ENCODE measurements around the gene PGAP3.
A peak's percentile ranks its signal among the peaks of the same experiment; 100 is the strongest.

PGAP3 gene

DNA sequence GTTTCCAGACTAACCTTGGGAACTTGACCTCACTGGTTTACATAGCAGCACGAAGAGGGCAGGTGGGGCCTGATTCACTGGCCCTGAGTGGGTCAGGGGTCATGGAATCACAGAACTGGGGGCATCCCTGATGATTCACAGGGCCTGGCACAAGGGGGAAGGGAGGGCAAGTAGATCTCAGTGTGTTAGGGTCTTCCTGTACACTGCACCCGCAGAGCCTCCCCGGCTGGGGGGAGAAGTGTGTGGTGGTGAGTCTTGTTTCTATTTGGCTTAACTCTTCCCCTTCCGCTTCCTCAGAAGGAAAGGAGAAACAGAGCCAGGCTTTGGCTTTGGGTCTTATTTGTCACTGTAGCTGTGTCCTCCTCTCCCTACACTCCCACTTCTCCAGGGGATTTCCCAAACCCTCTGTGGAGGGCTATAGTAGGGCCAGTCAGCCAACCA lies 47.2 kb downstream of the PGAP3 start:
- H3K9me3 ChIP-seq (ENCODE audit: control insufficient read depth, insufficient read depth, low read length): no peaks in the 10 kb centered on the region
- H3K9ac ChIP-seq (ENCODE audit: low read depth, low read length): no peak overlapping the region
- H3K4me1 ChIP-seq (ENCODE audit: insufficient read depth, low read length): peaks cover 31% of the 10 kb centered on the region
- H3K36me3 ChIP-seq (ENCODE audit: insufficient read depth, low read length): no peaks in the 10 kb centered on the region

DNA sequence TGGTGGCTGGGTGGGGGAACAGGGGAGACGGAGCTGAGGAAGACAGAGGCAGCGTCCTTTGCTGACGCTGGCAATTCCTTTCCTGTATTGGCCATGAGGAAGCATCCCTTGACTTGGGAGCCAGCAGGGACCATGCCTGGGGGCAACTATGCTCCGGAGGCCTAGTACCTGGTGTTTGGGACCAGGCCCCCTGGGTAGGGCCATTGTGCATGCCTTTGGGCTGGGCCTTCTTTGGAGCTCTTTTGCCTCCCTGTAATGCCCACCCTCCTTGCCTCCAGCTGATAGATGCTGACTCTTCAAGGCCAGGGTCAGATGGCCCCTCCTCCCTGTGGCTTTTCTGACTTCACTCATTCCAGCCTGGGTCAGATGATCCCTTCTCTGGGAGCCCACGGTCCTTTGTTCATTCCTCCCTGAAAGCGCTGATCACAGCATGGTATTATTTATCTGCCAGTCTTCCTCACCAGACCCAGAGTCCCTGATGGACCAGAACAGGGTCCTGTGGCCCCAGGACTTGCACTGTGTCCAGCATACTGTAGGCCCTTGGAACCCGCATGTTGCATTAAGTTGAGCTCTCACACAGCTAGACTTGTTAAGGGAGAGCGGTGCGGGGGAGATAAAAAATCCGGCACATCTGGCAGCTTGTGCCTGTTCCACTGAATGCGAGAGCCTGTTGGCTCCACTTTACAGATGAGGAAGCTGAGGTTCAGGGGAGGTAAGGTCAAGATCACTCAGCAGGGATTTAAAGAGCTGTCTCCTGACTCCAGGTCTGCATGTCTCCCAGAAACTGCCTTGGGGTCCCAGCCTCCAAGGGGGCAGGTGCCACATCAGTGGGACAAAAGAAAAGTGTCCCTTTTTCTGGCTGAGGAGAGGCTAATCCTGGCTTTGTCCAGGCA lies 48.0 kb downstream of the PGAP3 start:
- H3K9ac ChIP-seq (ENCODE audit: low read depth, low read length): no peak overlapping the region
- peaks cover 29% of the 10 kb centered on the region for H3K4me1 ChIP-seq (ENCODE audit: insufficient read depth, low read length)
- no peaks in the 10 kb centered on the region for H3K36me3 ChIP-seq (ENCODE audit: insufficient read depth, low read length)
- no peaks in the 10 kb centered on the region for H3K9me3 ChIP-seq (ENCODE audit: control insufficient read depth, insufficient read depth, low read length)

DNA sequence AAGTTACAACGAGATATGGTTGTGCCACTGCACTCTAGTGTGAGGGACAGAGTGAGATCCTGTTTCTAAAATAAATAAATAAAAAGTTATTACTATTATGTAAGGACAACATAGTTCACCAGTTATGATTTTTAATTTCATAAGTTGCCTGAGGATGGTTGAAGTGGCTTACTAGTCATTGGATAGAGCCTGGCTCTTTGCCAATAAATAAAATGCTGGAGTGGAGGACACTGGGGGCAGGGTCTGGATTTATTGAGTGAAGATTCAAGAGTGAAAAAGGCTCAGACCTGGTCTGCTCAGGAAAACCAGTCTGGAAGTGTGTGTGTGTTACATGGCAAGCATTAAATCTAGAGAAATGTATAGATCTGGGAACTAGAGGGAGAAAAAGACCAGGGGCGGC lies 48.8 kb downstream of the PGAP3 start:
- peaks cover 29% of the 10 kb centered on the region for H3K4me1 ChIP-seq (ENCODE audit: insufficient read depth, low read length)
- no peak overlapping the region for H3K9ac ChIP-seq (ENCODE audit: low read depth, low read length)
- no peaks in the 10 kb centered on the region for H3K36me3 ChIP-seq (ENCODE audit: insufficient read depth, low read length)
- H3K9me3 ChIP-seq (ENCODE audit: control insufficient read depth, insufficient read depth, low read length): no peaks in the 10 kb centered on the region

DNA sequence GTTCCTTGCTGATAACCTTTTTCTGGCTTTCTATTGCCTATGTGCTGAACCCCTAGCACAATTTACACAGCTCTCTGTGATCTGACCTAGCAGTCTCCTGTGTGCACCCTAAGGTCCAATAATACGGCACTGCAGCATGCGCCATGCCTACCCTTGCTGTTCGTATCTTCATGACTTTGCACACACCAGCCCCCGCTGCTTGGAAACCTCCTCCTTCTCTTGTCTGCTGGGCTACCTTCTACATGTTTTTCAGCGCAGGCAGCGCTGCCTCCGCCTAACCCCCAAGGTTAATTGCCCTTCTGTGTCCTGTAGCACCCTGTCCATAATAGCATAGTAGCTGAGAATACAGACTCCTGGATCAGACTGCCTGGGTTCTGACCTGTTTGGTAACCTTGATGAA lies 49.5 kb downstream of the PGAP3 start:
- no peak overlapping the region for H3K9ac ChIP-seq (ENCODE audit: low read depth, low read length)
- H3K4me1 ChIP-seq (ENCODE audit: insufficient read depth, low read length): peaks cover 27% of the 10 kb centered on the region
- H3K36me3 ChIP-seq (ENCODE audit: insufficient read depth, low read length): no peaks in the 10 kb centered on the region
- no peaks in the 10 kb centered on the region for H3K9me3 ChIP-seq (ENCODE audit: control insufficient read depth, insufficient read depth, low read length)

DNA sequence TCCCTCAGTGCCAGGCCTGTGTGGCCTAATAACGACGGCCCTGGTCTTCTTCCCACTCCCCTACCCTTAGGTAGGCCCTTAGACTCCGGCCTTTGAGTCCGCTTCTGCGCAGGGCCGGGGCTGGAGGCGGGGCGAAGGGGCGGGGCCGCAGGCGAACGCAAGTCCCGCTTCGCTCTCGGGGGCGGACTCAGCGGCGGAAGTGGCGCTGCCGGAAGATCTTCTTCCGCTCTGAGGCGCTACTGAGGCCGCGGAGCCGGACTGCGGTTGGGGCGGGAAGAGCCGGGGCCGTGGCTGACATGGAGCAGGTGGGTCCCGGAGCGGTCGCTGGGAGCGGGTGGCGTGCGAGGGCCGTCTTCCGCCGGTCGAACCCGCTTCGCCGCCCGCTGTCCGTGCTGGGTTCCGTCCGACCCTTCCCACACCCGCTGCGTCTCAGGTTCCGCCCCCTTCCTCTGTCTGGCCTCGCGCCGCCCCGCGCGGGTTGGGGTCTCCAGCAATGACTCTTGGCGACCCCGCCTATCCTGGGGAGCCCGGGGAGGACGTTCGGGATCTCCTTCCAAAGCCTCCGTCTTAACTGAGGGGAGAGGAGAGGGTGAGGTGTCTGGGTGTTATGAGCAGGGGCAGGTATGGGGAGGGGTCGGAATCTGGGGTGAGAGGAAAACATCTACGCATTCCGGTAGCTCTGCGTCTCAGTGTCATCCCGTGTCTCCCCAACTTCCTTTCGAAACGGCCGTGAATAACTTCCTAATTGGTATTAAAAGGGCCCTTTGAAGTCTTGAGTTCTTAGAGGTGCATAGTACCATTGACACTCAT lies 50.7 kb downstream of the PGAP3 start, which contains the start of gene STARD3:
TSS of gene STARD3 (plus strand) at position 218 of the 810 bp plus-strand sequence. CDS start 16,388 bp downstream, outside the sequence.
- Histone ChIP-seq H3K9ac (ENCODE audit: low read depth, low read length) (peak within 1 kb of the TSS; percentile 80), H3K9me3 (ENCODE audit: control insufficient read depth, insufficient read depth, low read length) (no peaks in the 10 kb centered on the region), H3K4me1 (ENCODE audit: insufficient read depth, low read length) (peaks cover 34% of the 10 kb centered on the region), H3K36me3 (ENCODE audit: insufficient read depth, low read length) (no peaks in the 10 kb centered on the region)

DNA sequence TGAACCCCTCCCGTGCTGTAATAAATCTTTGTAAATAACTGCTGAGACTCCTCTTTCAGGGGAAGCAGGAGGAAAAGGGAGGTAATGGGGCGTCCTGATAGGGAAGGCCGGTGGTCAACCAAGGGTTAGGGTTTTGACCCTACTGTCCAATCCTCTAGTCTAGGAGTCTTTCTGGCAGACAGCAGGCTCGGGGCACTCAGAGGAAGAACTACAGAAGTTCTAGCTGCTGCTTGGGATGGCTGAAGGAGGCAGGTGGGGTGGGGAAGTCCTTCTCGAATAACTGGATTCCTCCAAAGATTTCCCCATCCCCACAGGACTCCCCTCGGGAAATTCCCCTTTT lies 51.3 kb downstream of the PGAP3 start:
- H3K9ac ChIP-seq (ENCODE audit: low read depth, low read length): peak overlapping the region; percentile 80
- peaks cover 39% of the 10 kb centered on the region for H3K4me1 ChIP-seq (ENCODE audit: insufficient read depth, low read length)
- no peaks in the 10 kb centered on the region for H3K36me3 ChIP-seq (ENCODE audit: insufficient read depth, low read length)
- H3K9me3 ChIP-seq (ENCODE audit: control insufficient read depth, insufficient read depth, low read length): no peaks in the 10 kb centered on the region

DNA sequence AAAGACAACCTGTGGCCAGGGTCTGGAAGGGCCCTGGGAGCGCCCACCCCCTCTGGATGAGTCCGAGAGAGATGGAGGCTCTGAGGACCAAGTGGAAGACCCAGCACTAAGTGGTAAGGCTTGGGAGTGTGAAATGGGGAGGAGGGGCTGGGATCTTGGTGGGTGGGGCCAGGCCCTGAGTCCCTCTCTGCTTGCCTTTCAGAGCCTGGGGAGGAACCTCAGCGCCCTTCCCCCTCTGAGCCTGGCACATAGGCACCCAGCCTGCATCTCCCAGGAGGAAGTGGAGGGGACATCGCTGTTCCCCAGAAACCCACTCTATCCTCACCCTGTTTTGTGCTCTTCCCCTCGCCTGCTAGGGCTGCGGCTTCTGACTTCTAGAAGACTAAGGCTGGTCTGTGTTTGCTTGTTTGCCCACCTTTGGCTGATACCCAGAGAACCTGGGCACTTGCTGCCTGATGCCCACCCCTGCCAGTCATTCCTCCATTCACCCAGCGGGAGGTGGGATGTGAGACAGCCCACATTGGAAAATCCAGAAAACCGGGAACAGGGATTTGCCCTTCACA lies 52.2 kb downstream of the PGAP3 start:
- H3K36me3 ChIP-seq (ENCODE audit: insufficient read depth, low read length): no peaks in the 10 kb centered on the region
- H3K9ac ChIP-seq (ENCODE audit: low read depth, low read length): no peak overlapping the region
- H3K4me1 ChIP-seq (ENCODE audit: insufficient read depth, low read length): peaks cover 45% of the 10 kb centered on the region
- no peaks in the 10 kb centered on the region for H3K9me3 ChIP-seq (ENCODE audit: control insufficient read depth, insufficient read depth, low read length)

DNA sequence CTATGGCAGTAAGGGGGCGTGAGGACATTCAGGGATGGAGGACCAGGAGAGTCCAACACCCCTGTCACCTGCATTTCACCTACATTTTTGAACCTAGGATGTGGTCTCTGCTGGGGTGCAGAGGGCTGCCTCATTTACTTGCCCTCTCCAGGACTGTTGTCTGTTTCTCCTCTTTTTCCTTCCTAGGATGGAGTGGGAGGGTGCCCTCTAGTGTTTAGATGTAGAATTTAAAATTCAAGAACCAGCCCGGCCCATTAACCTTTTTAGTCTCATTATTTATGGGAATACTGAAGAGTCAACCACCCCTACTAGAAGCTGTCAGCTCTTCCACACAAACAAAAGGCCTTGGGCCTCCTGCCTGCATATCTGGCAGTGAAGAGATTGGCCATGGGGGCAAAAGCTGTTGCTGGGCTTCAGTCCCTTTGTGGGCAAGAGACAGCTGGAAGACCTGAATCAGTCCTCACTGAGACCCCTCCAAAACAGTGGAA lies 53.4 kb downstream of the PGAP3 start:
- Histone ChIP-seq H3K9ac (ENCODE audit: low read depth, low read length) (no peak overlapping the region), H3K9me3 (ENCODE audit: control insufficient read depth, insufficient read depth, low read length) (no peaks in the 10 kb centered on the region), H3K4me1 (ENCODE audit: insufficient read depth, low read length) (peaks cover 42% of the 10 kb centered on the region), H3K36me3 (ENCODE audit: insufficient read depth, low read length) (no peaks in the 10 kb centered on the region)

DNA sequence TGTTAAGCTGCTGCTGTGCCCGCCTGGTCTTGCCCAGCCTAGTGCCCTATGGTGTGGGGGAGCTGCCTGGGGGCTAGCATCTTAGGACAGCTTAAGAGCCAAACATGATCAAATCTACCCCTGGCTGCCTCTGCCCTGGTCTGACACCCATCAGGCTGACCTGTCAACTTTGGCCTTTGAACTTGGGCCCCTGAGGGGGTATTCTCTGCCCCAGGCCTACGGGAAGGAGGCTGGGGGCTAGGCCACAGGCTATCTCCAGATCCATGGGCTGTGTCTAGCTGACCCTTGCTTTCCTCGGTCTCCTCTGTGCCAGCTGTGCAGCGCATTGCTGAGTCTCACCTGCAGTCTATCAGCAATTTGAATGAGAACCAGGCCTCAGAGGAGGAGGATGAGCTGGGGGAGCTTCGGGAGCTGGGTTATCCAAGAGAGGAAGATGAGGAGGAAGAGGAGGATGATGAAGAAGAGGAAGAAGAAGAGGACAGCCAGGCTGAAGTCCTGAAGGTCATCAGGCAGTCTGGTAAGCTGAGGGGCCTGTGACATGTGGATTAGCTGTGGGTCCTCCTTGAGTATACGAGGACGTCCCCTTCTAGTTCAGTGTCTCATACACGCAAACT lies 54.2 kb downstream of the PGAP3 start:
- Histone ChIP-seq H3K36me3 (ENCODE audit: insufficient read depth, low read length) (no peaks in the 10 kb centered on the region), H3K9ac (ENCODE audit: low read depth, low read length) (no peak overlapping the region), H3K9me3 (ENCODE audit: control insufficient read depth, insufficient read depth, low read length) (no peaks in the 10 kb centered on the region), H3K4me1 (ENCODE audit: insufficient read depth, low read length) (peaks cover 45% of the 10 kb centered on the region)

DNA sequence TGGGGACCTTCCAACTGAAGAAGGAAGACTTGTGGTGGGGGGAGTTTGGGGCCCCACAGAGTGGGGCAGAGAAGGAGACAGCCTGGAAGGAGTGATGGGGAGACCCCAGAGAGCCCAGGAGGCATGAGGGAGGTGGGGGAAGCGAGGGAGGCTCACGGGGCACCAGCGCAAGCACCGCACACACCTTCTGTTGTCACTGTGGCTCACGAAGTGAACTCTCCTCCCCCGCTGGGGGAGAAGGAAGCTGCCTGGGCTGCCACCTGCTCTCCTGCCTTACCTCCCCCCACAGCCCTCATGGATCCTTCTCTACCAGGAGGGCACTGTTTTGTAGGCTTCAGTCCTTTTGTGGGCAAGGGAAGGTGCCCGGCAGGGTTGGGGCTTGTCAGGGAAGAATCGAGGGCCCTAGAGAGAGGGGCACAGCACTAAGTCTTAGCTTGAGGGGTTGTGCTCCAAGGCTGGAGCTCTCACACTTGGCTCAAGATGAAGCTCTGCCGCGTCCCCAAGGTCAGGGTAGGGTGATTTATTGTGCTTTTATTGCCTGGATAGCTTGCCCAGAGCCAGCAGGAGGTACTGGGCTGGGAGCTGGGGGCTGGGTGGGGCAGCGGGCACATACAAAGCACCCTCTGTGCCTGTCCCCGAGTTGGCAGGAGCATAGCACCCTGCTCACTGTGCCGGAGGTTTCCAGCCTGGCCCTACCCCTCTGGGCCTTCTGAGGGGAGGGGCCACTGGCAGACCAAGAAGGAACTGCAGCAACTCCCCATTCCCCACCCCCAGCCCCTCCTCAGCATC lies 55.5 kb downstream of the PGAP3 start:
- Histone ChIP-seq H3K36me3 (ENCODE audit: insufficient read depth, low read length) (no peaks in the 10 kb centered on the region), H3K4me1 (ENCODE audit: insufficient read depth, low read length) (peaks cover 55% of the 10 kb centered on the region), H3K9ac (ENCODE audit: low read depth, low read length) (0 out of 2 replicates have a peak overlapping the region, but pooled peaks have one; percentile 0), H3K9me3 (ENCODE audit: control insufficient read depth, insufficient read depth, low read length) (no peaks in the 10 kb centered on the region)

DNA sequence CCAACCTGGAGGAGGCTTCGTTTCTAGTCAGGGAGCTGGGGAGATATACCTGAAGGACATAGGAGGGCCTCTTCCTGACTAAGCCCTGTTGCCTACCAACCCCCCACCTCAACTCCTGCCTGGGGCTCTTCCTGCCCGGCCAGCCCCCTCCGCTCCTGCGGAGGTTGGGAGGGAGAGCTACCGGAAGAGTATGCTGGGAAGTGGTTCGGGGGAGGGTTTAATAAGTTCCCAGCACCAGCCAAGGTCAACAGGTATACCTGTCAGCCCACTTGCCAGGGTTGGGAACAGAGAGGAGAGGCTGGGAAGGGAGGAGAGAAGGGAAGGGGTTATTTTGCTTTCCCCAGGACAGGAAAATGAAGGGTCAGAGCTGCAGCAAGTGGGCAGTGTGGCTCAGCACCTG lies 56.5 kb downstream of the PGAP3 start:
- peaks cover 52% of the 10 kb centered on the region for H3K4me1 ChIP-seq (ENCODE audit: insufficient read depth, low read length)
- no peaks in the 10 kb centered on the region for H3K9me3 ChIP-seq (ENCODE audit: control insufficient read depth, insufficient read depth, low read length)
- 0 out of 2 replicates have a peak overlapping the region, but pooled peaks have one; percentile 0 for H3K9ac ChIP-seq (ENCODE audit: low read depth, low read length)
- no peaks in the 10 kb centered on the region for H3K36me3 ChIP-seq (ENCODE audit: insufficient read depth, low read length)

DNA sequence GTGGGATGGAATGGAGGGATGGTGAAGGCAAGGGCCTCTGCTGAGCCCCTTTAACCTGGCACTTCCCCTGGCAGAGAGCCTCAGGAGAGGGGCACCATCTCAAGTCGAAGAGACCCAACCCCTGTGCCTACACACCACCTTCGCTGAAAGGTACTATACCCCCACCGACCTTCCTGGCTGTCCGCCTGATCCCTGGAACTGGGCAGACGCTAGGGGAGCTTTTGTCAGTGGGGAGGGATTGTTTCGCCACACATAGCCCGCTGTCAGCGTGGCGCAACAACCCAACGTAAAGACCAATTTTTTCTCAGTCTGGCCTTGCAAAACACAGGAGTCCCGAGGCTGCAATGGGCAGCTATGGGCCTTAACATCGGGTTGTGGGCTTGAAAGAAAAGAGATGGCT lies 58.0 kb downstream of the PGAP3 start:
- no peak overlapping the region for H3K9ac ChIP-seq (ENCODE audit: low read depth, low read length)
- H3K4me1 ChIP-seq (ENCODE audit: insufficient read depth, low read length): peaks cover 42% of the 10 kb centered on the region
- no peaks in the 10 kb centered on the region for H3K36me3 ChIP-seq (ENCODE audit: insufficient read depth, low read length)
- no peaks in the 10 kb centered on the region for H3K9me3 ChIP-seq (ENCODE audit: control insufficient read depth, insufficient read depth, low read length)

DNA sequence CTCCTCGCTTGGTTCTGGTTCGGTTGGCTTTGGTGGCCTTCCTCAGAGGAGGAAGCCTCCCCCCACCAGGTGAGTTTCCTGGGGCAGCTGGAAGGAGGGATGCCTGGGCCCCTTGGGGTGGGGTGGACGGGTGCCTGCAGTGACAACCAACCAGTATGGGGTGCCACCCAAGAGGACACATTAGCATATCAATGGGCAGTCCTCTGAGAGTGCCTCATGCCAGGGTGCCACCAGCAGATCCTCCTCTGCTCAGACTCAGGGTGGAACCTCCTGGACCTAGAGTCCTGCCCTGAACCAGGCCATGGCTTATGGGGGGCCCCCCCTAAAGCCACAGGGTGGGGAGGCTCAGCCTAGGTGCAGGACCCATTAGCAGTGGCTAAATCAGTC lies 58.4 kb downstream of the PGAP3 start:
- Histone ChIP-seq H3K36me3 (ENCODE audit: insufficient read depth, low read length) (no peaks in the 10 kb centered on the region), H3K9ac (ENCODE audit: low read depth, low read length) (no peak overlapping the region), H3K4me1 (ENCODE audit: insufficient read depth, low read length) (peaks cover 39% of the 10 kb centered on the region), H3K9me3 (ENCODE audit: control insufficient read depth, insufficient read depth, low read length) (no peaks in the 10 kb centered on the region)
